ENCODE results near the gene ACBD6. TPM values are rescaled to one million over a fixed set of nuclear protein-coding genes. Genes with fewer than 3 reads are reported as not detected.

ACBD6 gene
- total RNA-seq, 3 donors from 2014 or later (not counting 1 experiment from before 2014, with no cell fraction given), result 29.8 to 47.3 (median 41.9) TPM

DNA sequence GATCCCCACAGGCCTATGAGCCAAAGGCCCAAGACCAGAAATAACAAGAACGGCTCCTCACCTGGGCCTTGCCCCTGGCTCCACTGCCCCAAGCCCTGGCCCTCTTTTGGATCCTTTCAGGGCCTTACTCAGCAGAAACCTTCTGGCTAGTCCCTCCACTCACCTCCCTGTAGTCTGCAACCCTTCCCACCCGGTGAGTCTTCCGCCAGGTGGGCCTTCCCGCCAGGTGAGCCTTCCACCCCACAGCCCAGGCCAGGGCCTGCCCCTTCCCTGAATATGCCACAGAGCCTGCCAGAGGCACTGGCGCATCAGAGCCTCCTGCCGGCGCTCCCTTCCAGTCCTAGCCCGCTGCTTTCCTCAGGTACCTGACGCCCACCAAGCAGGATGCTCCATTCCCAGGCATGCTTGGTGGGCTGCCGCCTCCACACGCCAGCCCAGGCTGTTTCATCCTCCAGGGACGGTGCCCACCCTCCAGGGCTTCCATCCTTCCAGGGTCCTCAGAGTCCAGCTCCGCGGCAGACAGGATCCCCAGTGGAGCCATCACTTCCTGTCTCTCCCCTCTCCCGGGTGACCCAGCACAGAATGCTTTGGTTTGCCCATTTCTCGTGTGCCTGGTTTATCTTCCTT is 251.4 kb downstream of the ACBD6 start:
- Mint-ChIP-seq H3K27me3 (ENCODE audit: low read depth in 2 of 2) (peaks cover 0 to 17% of the 10 kb centered on the region in 2 donors), H3K9me3 (no peaks in the 10 kb centered on the region), H3K27ac (no peak overlapping the region), H3K36me3 (no peaks in the 10 kb centered on the region), H3K4me1 (peaks cover 0 to 6% of the 10 kb centered on the region in 2 donors), H3K4me3 (no peak overlapping the region)
- TF ChIP-seq, protein P1, sequence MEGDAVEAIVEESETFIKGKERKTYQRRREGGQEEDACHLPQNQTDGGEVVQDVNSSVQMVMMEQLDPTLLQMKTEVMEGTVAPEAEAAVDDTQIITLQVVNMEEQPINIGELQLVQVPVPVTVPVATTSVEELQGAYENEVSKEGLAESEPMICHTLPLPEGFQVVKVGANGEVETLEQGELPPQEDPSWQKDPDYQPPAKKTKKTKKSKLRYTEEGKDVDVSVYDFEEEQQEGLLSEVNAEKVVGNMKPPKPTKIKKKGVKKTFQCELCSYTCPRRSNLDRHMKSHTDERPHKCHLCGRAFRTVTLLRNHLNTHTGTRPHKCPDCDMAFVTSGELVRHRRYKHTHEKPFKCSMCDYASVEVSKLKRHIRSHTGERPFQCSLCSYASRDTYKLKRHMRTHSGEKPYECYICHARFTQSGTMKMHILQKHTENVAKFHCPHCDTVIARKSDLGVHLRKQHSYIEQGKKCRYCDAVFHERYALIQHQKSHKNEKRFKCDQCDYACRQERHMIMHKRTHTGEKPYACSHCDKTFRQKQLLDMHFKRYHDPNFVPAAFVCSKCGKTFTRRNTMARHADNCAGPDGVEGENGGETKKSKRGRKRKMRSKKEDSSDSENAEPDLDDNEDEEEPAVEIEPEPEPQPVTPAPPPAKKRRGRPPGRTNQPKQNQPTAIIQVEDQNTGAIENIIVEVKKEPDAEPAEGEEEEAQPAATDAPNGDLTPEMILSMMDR (IDR thresholded peaks at IDR 0.05), result no peak
- 91% methylated on average over 16 of the region's 16 CpGs for WGBS (ENCODE audit: insufficient coverage)
- intact Hi-C loops (cut with micrococcal nuclease), result no loop called here
- Histone ChIP-seq H3K36me3 (ENCODE audit: control insufficient read depth, insufficient read depth, low read length) (no peaks in the 10 kb centered on the region), H3K27ac (ENCODE audit: low read length) (no peak overlapping the region), H3K4me3 (ENCODE audit: low read length) (no peak overlapping the region), H3K4me1 (ENCODE audit: control insufficient read depth, insufficient read depth, low read length) (peaks cover 7% of the 10 kb centered on the region), H3K9me3 (ENCODE audit: control insufficient read depth, insufficient read depth, low read length) (no peaks in the 10 kb centered on the region), H3K27me3 (ENCODE audit: control insufficient read depth, insufficient read depth, low read length) (no peaks in the 10 kb centered on the region)
- DNase-seq (no peak), ATAC-seq (no peak)

DNA sequence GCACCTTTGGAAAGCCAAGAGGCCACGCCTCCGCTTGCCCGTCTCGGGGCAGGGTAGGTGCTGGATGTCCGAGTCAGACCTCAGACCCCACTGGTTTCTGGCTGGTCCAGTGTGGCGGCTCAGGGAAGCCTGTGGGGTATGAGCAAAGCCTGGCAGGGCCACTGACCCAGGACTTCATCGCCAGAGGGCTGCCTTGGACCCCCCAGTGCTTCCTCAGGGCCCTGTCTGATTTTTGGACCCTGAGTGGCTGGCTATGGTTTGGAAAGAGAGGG is 251.9 kb downstream of the ACBD6 start:
- ATAC-seq (no peak), DNase-seq (no peak)
- Histone ChIP-seq H3K27me3 (ENCODE audit: control insufficient read depth, insufficient read depth, low read length) (no peaks in the 10 kb centered on the region), H3K27ac (ENCODE audit: low read length) (no peak overlapping the region), H3K4me1 (ENCODE audit: control insufficient read depth, insufficient read depth, low read length) (peaks cover 7% of the 10 kb centered on the region), H3K9me3 (ENCODE audit: control insufficient read depth, insufficient read depth, low read length) (no peaks in the 10 kb centered on the region), H3K4me3 (ENCODE audit: low read length) (no peak overlapping the region), H3K36me3 (ENCODE audit: control insufficient read depth, insufficient read depth, low read length) (no peaks in the 10 kb centered on the region)
- WGBS (ENCODE audit: insufficient coverage), result 94% methylated on average over 7 of the region's 7 CpGs
- H3K27ac Mint-ChIP-seq, result no peak overlapping the region
- TF ChIP-seq, protein P1 (IDR thresholded peaks at IDR 0.05), result no peak
- intact Hi-C loops (cut with micrococcal nuclease), result no loop called here
- H3K4me3 Mint-ChIP-seq, result no peak overlapping the region
- H3K9me3 Mint-ChIP-seq, result no peaks in the 10 kb centered on the region
- H3K27me3 Mint-ChIP-seq (ENCODE audit: low read depth in 2 of 2), result peaks cover 0 to 12% of the 10 kb centered on the region in 2 donors
- H3K36me3 Mint-ChIP-seq, result no peaks in the 10 kb centered on the region
- H3K4me1 Mint-ChIP-seq, result peaks cover 0 to 6% of the 10 kb centered on the region in 2 donors

DNA sequence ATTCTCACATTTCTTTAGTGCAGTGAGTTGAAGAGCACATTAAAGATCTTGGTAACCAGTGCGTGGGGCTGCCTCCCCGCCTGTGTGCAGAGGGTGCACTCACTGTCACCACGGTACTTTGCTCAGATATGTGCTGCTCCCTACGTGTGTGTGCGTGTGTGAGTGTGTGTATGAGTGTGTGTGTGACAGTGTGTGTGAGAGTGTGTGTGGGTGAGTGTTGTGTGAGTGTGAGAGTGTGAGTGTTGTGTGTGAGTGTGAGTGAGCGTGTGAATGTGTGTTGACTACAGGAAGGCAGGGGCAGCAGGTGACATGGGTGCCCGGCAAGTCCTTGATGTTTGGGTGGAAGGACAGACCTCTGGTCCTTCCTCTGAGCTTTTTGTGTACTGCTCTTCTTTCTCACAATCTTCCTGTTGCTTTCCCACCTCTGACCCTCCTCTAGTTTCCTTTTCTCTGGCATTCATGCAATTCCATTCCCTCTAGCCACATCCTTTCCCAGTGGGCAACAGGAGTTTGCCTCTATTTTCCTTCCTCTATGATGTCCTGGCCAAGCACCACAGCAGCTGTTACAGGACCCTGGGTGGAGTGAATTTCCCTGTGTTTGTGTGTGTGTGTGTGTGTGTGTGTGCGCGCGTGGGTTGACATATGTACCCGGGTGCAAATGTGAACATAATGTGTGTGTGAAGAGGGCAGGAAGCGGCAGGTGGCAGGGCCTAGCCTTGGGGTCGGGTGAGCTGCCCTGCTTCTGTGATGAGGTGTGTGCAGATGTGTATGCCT is 252.5 kb downstream of the ACBD6 start:
- Histone ChIP-seq H3K36me3 (ENCODE audit: control insufficient read depth, insufficient read depth, low read length) (no peaks in the 10 kb centered on the region), H3K27ac (ENCODE audit: low read length) (no peak overlapping the region), H3K9me3 (ENCODE audit: control insufficient read depth, insufficient read depth, low read length) (no peaks in the 10 kb centered on the region), H3K4me3 (ENCODE audit: low read length) (no peak overlapping the region), H3K4me1 (ENCODE audit: control insufficient read depth, insufficient read depth, low read length) (peaks cover 7% of the 10 kb centered on the region), H3K27me3 (ENCODE audit: control insufficient read depth, insufficient read depth, low read length) (no peaks in the 10 kb centered on the region)
- H3K9me3 Mint-ChIP-seq, result no peaks in the 10 kb centered on the region
- TF ChIP-seq, protein P1 (IDR thresholded peaks at IDR 0.05), result no peak
- no peak overlapping the region for H3K27ac Mint-ChIP-seq
- no peak for ATAC-seq
- H3K4me1 Mint-ChIP-seq, result peaks cover 0 to 6% of the 10 kb centered on the region in 2 donors
- 90% methylated on average over 13 of the region's 13 CpGs for WGBS (ENCODE audit: insufficient coverage)
- intact Hi-C loops (cut with micrococcal nuclease), result no loop called here
- peaks cover 0 to 14% of the 10 kb centered on the region in 2 donors for H3K27me3 Mint-ChIP-seq (ENCODE audit: low read depth in 2 of 2)
- no peaks in the 10 kb centered on the region for H3K36me3 Mint-ChIP-seq
- no peak for DNase-seq
- no peak overlapping the region for H3K4me3 Mint-ChIP-seq
